WERI-Rb-1 (cell line): ENCODE measurements around the gene SSX5.
"Not testable (repeated sequence)": the region's sequence is repeated elsewhere in the genome, so short reads cannot be mapped to it uniquely, and the experiment has no call there.

Source experiments
- DNase-seq: peaks from one replicate; pipeline ENCODE4 v3.0.0-alpha.2; 2020
- H3K27ac ChIP-seq: fragments of 250-450 bp; sonication (Bioruptor Pico); 2 replicates; pipeline ENCODE4 v1.5.1; 2020; ENCODE audit warnings: mild to moderate bottlenecking, moderate library complexity
- H3K27me3 ChIP-seq: fragments of 250-450 bp; sonication (Bioruptor Pico); 2 replicates; pipeline ENCODE4 v1.5.1; 2021; ENCODE audit warnings: mild to moderate bottlenecking, low read depth, moderate library complexity; ENCODE audit not compliant: insufficient read depth, severe bottlenecking
- H3K36me3 ChIP-seq: fragments of 250-450 bp; sonication (Bioruptor Pico); 2 replicates; pipeline ENCODE4 v1.5.1; 2020; ENCODE audit warnings: mild to moderate bottlenecking, moderate library complexity
- H3K4me3 ChIP-seq: 2 replicates; pipeline ENCODE4 v1.5.1; 2011; ENCODE audit warnings: low read depth, mild to moderate bottlenecking, control low read depth, low read length
- H3K9me3 ChIP-seq: fragments of 250-450 bp; sonication (Bioruptor Pico); 2 replicates; pipeline ENCODE4 v1.5.1; 2021; ENCODE audit warnings: mild to moderate bottlenecking, moderate library complexity; ENCODE audit not compliant: severe bottlenecking
- CTCF ChIP-seq: IDR thresholded peaks from 2 replicates; pipeline ENCODE4 v1.5.1; 2011; ENCODE audit warnings: low read depth, mild to moderate bottlenecking, control low read depth, inconsistent platforms, low read length

SSX5 gene

GRCh38 chrX:48165241-48165640 is 31.4 kb downstream of the SSX5 start:
- no peak overlapping the region for H3K4me3 ChIP-seq
- no peak for DNase-seq
- H3K27ac ChIP-seq = no peak overlapping the region
- H3K9me3 ChIP-seq = no peaks in the 10 kb centered on the region
- H3K27me3 ChIP-seq = no peaks in the 10 kb centered on the region
- no peaks in the 10 kb centered on the region for H3K36me3 ChIP-seq
- no peak for TF ChIP-seq CTCF

DNA sequence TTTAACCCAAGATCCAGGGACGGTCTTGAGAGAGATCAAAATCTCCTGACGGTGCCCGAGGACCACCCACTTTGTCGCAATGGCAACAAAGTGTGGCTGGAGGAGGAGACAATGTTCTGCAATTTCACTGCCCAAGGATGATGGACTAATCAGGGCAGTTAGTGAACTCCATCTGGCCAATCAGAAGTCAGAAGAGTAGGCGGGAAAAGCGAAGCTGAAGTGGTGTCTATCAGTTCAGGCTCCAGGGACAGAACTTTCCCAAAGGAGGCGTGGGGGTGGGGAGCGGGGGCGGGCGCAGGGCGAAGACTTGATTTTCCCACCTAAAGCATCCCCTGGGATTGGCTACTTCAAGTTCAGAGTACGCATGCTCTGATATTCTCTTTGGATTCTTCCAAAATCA is 40.6 kb downstream of the SSX5 start:
- Histone ChIP-seq H3K9me3 (no peaks in the 10 kb centered on the region), H3K27me3 (no peaks in the 10 kb centered on the region), H3K36me3 (no peaks in the 10 kb centered on the region), H3K4me3 (no peak overlapping the region), H3K27ac (no peak overlapping the region)
- TF ChIP-seq CTCF = no peak
- no peak for DNase-seq

GRCh38 chrX:48154796-48155195 is 41.8 kb downstream of the SSX5 start:
- Histone ChIP-seq H3K4me3 (no peak overlapping the region), H3K27me3 (no peaks in the 10 kb centered on the region), H3K9me3 (no peaks in the 10 kb centered on the region), H3K36me3 (no peaks in the 10 kb centered on the region), H3K27ac (no peak overlapping the region)
- no peak for DNase-seq
- TF ChIP-seq CTCF = no peak

DNA sequence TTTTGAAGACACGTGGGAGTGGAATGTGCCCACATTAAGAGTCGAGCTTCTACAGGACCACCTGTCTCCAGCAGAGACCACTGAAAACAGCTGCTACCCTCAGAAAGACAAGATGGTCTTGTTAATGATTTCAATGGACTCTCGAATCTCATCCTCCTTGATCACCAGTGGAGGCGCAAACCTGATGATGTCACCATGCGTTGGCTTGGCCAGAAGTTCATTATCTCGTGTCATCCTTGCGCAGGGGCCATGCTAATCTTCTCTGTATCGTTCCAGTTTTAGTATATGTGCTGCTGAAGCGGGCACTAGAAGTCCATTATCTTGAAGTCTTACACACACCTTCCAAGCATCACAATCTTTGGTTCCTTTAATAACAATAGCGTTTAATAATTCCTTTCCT is 42.8 kb downstream of the SSX5 start:
- TF ChIP-seq CTCF = no peak

DNA sequence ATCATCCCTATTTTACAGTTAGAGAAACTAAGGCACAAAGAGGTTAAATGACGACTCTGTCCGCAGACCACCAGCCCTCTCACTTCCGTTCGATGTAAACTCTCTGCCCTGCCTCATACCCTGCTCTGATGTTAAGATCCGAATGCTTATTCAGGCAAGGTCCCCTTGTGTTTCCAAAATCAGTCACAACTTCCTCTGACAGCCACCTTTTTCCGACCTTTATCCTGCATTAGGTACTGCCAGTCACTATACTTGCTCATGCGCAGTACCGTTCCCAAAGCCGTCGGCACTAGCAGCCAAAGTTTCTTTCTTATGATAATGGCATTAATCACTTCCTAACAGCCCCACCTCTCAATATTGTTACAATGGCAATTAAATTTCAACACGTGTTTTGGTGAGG is 53.9 kb downstream of the SSX5 start:
- H3K9me3 ChIP-seq, H3K27ac ChIP-seq, H3K27me3 ChIP-seq, DNase-seq, H3K4me3 ChIP-seq, H3K36me3 ChIP-seq: not testable (repeated sequence)

More for the DNA sequence above, 42.8 kb downstream of the SSX5 start:
- Histone ChIP-seq H3K36me3 (no peaks in the 10 kb centered on the region), H3K27me3 (no peaks in the 10 kb centered on the region), H3K4me3 (no peak overlapping the region), H3K9me3 (no peaks in the 10 kb centered on the region), H3K27ac (no peak overlapping the region)
- no peak for DNase-seq

DNA sequence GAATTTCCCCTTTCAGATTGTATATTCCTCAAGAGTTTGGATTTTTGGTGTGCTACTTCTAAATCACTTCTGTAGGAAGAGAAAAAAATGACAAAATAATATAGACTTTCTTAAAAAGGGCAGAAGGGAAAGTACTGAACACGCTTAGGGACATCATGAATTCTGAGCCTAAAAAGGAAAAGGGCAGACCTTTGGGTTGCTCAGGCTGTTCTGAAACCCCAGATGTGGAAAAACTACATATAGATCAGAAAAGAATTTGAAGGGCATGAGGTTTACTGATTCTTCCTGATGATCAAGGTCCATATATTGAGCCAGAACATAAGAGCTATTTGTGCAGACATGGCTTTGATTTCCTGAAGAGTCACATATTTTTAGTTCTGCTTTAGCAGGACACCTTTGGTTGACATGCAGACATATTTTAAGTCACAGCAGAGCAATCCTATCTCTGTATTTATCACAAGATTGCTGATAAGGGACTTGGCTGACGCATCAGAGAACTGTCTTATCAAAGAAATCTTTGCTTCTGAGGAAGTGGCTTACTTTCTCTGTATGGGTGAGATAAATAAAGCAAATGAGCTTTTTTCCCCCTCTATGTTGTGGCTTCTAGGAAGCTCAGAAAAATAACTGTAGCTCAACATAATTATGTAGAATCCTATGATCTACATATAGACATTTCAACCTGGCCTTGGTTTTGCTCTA is 54.6 kb downstream of the SSX5 start:
- H3K27me3 ChIP-seq, H3K4me3 ChIP-seq, H3K9me3 ChIP-seq, H3K36me3 ChIP-seq, DNase-seq, H3K27ac ChIP-seq: not testable (repeated sequence)

GRCh38 chrX:48139076-48139475 is 57.5 kb downstream of the SSX5 start:
- not testable (repeated sequence) for H3K36me3 ChIP-seq, H3K4me3 ChIP-seq, H3K9me3 ChIP-seq, H3K27me3 ChIP-seq, H3K27ac ChIP-seq, DNase-seq
